Measurements from ENCODE around the gene SDC1.
"Not testable (repeated sequence)": the region's sequence is repeated elsewhere in the genome, so short reads cannot be mapped to it uniquely, and the experiment has no call there.

Gene SDC1

GRCh38 chr2:20196657-20197161 is 28.2 kb downstream of the SDC1 start:
- Mint-ChIP-seq H3K9me3 (no peaks in the 10 kb centered on the region), H3K4me3 (no peak overlapping the region), H3K27ac (peak overlapping the region; percentile 56), H3K36me3 (ENCODE audit: low read depth) (peaks cover 17% of the 10 kb centered on the region), H3K27me3 (ENCODE audit: low read depth, poor library complexity) (no peaks in the 10 kb centered on the region), H3K4me1 (peaks cover 82% of the 10 kb centered on the region)
- TF ChIP-seq CTCF (IDR thresholded peaks at IDR 0.05), result no peak
- peak; percentile 65 for DNase-seq

- Mint-ChIP-seq H3K9me3 (no peaks in the 10 kb centered on the region), H3K27me3 (ENCODE audit: low read depth, poor library complexity) (no peaks in the 10 kb centered on the region), H3K36me3 (ENCODE audit: low read depth) (peaks cover 11% of the 10 kb centered on the region), H3K27ac (peak overlapping the region; percentile 20), H3K4me3 (no peak overlapping the region), H3K4me1 (peaks cover 86% of the 10 kb centered on the region)
- no peak for DNase-seq
- TF ChIP-seq CTCF (IDR thresholded peaks at IDR 0.05), result no peak
Measured at GRCh38 chr2:20196053-20196656, 28.8 kb downstream of the SDC1 start.

- DNase-seq, result no peak
- Mint-ChIP-seq H3K27ac (no peak overlapping the region), H3K27me3 (ENCODE audit: low read depth, poor library complexity) (no peaks in the 10 kb centered on the region), H3K9me3 (no peaks in the 10 kb centered on the region), H3K36me3 (ENCODE audit: low read depth) (peaks cover 5% of the 10 kb centered on the region), H3K4me3 (no peak overlapping the region), H3K4me1 (peaks cover 86% of the 10 kb centered on the region)
- no peak for TF ChIP-seq CTCF (IDR thresholded peaks at IDR 0.05)
Measured at GRCh38 chr2:20195431-20196033, 29.4 kb downstream of the SDC1 start.

- H3K27ac Mint-ChIP-seq, result peak overlapping the region; percentile 11
Measured at GRCh38 chr2:20195016-20195411, 29.9 kb downstream of the SDC1 start.

GRCh38 chr2:20194097-20195015 is 30.6 kb downstream of the SDC1 start:
- Mint-ChIP-seq H3K4me1 (peaks cover 90% of the 10 kb centered on the region), H3K27ac (peak overlapping the region; percentile 11), H3K4me3 (no peak overlapping the region), H3K9me3 (no peaks in the 10 kb centered on the region), H3K36me3 (ENCODE audit: low read depth) (no peaks in the 10 kb centered on the region), H3K27me3 (ENCODE audit: low read depth, poor library complexity) (no peaks in the 10 kb centered on the region)
- peak; percentile 25 for DNase-seq
- TF ChIP-seq CTCF (IDR thresholded peaks at IDR 0.05), result no peak

More at GRCh38 chr2:20195016-20195411, 29.9 kb downstream of the SDC1 start:
- peaks cover 87% of the 10 kb centered on the region for H3K4me1 Mint-ChIP-seq
- not testable (repeated sequence) for DNase-seq; H3K36me3 Mint-ChIP-seq (ENCODE audit: low read depth); H3K4me3 Mint-ChIP-seq; H3K9me3 Mint-ChIP-seq; H3K27me3 Mint-ChIP-seq (ENCODE audit: low read depth, poor library complexity)

DNA sequence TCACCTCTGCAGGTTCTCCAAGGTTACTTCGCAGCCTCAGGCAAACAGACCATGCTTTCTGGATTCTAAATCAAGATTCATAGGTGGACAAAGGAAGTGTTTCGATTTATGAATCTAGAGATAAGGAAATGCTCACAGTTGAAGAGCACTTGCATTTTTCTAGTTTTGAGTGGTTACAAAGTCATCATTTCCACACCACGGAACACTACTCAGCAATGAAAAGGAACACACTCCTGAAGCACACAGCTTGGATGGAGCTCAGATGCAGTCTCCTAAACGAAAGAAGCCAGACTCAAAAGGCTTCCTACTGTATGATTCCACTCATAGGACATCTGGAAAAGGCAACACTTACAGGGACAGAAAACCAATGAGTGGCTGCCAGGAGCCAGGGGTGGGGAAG is 31.7 kb downstream of the SDC1 start:
- H3K9me3 Mint-ChIP-seq, result no peaks in the 10 kb centered on the region
- TF ChIP-seq CTCF (IDR thresholded peaks at IDR 0.05), result no peak
- H3K4me3 Mint-ChIP-seq, result no peak overlapping the region
- H3K27ac Mint-ChIP-seq, result no peak overlapping the region
- H3K4me1 Mint-ChIP-seq, result peaks cover 90% of the 10 kb centered on the region
- no peaks in the 10 kb centered on the region for H3K27me3 Mint-ChIP-seq (ENCODE audit: low read depth, poor library complexity)
- H3K36me3 Mint-ChIP-seq (ENCODE audit: low read depth), result no peaks in the 10 kb centered on the region
- DNase-seq, result no peak
